Hematopoietic multipotent progenitor cell treated with erythropoietin and hydrocortisone succinate and interleukin-3 and kit ligand, for 6 days (in vitro differentiated cells): Measurements from ENCODE around the gene SMIM10L2A.
"Not testable (repeated sequence)": the region's sequence is repeated elsewhere in the genome, so short reads cannot be mapped to it uniquely, and the experiment has no call there.

Experiments
- DNase-seq: peaks from one replicate; pipeline ENCODE4 v3.0.0-alpha.2; 2015

SMIM10L2A gene

DNA sequence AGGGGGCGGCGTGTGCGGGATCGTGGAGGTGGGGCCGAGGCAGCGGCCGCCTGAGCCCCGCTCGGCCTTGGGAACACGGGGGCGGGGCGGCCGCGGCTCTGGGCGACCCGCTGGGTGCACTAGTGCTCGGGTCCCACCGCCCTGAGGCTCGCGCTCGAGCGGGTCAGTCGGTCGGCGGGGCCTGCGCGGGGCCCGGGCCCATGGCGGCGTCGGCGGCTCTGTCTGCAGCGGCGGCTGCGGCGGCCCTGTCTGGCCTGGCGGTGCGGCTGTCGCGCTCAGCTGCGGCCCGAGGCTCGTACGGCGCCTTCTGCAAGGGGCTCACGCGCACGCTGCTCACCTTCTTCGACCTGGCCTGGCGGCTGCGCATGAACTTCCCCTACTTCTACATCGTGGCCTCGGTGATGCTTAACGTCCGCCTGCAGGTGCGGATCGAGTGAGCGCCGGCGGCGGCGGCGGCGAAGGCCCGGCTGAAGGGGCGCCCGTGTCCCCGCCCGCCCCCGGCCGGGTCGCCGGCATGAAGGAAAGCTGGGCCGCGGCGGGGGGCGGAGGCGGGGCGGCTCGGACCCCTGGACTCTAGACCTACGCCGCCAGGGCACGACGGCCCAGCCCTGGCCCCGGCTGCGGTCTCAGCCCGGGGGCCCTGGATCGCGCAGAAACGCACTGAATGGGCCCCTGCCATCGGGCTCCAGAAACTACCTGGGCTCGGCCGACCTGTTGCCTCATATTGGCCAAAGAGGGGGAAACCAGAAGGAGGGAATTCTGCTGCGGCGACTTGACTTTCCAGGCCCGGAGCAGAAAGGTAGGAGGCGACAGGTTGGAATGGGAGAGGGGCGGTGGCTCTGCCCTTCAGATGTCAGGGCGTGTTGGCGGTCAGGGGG, at the start of gene SMIM10L2A:
Gene SMIM10L2A, plus strand, starts transcription at position 13 of the 878 bp plus-strand sequence. Its CDS starts 188 bp downstream, at position 201.
- DNase-seq: no peak

DNA sequence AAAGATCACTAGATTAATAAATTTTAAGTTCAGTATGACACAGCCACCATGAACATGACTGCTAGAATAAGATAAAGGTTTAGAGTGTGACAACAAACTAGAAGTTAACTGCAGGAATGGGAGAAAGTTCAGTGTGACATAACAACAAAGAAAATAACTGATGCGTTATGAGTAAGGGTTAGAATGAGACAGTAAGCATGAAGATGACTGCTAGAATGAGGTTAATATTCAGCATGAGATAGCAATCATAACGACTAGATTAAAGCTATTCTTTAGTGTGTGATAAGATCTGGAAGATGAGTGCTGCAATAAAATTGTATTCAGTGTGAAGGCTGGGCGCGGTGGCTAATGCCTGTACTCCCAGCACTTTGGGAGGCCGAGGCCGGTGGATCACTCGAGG, 48.4 kb upstream of the SMIM10L2A start:
- peak; percentile 4 for DNase-seq

DNA sequence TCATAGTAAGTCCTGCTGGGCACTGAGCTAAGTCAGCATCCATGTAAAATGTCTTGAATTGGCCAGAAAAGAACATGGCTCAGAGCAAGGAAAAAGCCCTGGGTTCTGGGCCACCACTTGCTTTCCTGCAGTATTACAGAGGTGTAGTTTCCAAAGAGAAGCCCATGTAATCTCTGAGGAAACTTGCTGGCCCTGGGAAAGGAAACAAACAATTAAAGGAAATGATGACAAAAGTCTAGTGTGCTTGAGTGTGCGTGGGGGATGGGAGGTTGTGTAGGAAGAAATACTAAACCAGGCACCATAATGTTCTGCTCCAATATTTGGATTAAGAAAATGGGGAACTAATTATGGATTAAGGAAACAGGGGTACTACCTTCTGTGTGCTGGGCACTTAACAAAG, 39.5 kb upstream of the SMIM10L2A start:
- DNase-seq: no peak

DNA sequence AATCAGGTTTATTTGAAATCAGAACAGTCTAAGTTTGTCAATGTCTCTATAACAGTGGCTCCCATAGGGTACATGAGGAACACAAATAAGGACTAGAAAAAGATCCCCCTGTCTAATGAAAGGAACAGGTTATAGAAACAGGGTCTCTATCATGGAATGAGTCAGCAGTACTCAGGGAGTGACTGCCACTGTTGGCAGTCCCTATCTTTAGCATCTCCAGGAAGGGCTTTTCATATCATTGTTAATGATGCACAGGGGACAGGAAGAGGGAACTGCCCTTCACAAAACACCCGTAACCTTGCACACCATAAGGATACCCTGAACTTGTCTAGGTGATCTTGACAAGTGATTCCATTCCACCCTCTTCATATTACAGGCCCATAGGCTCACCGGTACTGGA, 38.5 kb upstream of the SMIM10L2A start:
- peak; percentile 3 for DNase-seq

DNA sequence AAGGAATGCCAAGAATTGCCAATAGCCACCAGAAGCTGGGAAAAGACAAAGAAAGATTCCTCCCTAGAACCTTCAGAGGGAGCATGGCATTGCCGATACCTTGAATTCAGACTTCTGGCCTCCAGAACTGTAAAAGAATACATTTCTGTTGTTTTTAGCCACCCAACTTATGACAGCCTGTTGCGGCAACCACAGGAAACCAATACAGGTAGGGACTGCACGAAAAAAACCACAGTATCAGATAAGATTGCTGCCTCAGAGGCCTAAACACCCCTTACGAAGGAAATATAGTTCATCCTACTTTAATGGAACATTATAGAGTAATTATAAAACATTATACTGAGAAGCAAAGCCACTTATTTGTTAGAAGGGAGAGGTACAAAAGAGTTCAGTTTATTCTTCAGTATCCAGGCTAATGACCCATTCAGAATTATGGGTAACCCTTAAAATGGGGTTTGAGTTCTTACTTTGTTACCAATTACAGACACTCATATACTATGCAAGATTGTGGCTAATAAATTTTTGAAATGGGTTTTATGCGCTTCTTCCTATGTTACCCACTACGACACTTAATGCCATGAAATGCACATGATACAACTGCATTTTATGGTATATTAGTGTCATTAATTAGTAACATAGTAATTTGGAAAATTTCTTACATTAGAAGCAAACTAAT, 37.4 kb upstream of the SMIM10L2A start:
- peak; percentile 9 for DNase-seq

DNA sequence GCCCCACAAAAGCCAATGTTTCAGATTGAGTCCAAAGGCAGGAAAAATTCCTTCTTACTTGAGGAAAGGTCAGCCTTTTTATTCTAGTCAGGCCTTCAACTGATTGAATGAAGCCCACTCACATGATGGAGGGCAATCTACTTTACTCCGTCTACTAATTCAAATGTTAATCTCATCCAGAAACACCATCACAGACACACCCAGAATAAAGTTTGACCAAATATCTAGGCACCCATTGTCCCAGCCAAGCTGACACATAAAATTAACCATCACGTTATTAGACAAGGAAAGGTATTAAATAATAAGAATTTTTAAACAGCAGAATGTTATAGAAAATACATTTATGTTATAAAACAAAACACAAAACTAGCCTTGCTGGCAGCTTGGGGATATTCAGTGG, 32.9 kb upstream of the SMIM10L2A start:
- no peak for DNase-seq

DNA sequence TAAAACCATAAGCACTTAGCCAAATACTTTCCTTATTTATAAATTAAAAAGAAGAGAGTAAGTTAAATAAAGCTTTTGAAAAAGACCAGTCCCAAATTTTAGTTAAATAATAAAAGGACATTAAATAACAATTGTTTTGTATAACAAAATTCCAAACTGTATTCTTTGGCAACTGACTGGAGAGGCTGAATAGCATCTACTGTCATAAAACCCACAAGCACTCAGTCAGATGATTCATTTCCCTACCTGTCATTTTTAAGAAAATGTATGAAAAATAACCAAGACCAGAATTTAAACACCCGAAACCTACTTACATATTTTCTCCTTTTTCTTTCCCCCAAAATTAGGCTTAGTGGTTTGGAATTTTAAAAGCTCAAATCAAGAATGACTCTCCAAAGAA, 32.5 kb upstream of the SMIM10L2A start:
- no peak for DNase-seq

DNA sequence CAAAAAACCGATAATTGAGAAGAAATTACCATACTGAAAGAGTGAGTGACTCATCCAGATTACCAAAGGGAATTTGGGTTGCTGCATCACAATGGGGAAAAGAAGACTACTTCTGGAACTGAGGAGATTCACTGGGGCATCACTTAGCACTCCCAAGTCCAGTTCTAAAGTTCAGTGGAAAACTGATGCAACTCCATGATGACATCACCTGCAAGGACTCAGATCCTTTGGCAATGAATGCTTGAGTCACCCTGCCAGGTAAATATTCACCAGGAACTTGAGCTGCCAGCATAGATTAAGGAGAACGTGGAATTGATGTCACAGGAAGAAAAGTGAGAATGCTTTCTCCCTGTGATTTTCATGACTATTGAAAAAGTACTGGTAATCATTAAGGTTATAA, 32.0 kb upstream of the SMIM10L2A start:
- no peak for DNase-seq

DNA sequence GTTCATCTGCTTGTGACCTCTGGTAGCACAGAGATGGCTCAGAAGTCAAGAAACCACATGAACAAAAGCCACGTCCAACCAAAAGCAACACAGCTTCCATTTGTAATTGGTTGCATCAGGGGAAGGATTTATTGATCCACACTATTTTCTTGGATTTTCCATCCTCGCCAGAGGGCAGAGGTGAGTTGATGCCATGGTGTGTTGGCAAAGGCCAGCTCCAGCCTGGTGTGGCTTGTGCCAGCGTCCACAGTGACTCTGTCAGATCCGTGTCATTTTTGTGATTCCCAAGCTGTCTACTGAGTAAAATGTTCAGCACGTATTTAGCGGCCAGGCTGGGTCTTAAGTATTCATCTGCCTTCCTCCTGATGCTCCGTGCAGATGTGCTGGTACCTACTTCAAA, 30.0 kb upstream of the SMIM10L2A start:
- DNase-seq: no peak

DNA sequence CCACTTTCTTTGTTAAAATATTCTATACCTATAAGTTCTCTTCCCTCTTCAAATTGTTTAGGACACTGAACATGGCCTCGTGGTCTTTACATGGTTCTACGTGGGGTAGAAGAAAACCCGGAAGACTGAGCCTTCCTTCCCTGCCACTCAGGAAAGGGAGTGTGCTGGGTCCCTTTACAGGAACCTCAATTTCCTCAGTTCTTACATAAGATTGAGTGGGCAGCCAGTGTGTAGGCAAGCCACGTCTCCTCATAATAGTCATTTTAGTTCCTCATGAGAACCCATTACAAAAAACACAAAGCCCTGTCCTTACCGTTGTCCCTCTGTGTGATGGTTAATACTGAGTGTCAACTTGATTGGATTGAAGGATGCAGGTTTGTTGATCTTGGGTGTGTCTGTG, 28.7 kb upstream of the SMIM10L2A start:
- no peak for DNase-seq

DNA sequence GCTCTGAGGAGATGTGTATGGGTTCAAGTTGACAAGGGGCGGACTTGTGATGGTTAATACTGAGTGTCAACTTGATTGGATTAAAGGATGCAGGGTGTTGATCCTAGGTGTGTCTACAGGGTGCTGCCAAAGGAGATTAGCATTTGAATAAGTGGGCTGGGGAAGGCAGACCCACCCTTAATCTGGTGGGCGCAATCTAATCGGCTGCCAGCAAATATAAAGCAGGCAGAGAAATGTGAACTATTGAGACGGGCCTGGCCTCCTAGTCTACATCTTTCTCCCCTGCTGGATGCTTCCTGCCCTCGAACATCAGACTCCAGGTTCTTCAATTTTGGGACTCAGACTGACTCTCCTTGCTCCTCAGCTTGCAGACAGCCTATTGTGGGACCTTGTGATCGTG, 26.7 kb upstream of the SMIM10L2A start:
- DNase-seq: no peak

DNA sequence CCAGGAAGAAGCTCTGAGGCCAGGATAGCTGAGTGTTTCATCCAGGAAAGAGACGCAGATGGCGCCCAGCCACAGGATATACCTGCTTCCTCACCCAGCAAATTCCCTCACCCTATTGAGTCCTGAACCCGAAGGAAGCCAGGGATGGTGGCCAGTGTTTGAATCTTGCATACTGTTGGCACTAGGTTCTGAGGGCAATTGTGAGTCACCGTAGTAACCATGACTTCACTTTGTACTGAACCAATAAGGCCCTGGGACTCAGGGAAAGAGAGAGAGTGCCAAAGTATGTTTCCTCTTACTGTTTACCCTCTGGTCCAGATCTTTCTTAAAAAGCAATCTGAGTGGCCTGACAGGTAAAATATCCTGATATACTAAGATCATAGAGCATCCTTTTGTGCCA, 25.6 kb upstream of the SMIM10L2A start:
- DNase-seq: no peak

DNA sequence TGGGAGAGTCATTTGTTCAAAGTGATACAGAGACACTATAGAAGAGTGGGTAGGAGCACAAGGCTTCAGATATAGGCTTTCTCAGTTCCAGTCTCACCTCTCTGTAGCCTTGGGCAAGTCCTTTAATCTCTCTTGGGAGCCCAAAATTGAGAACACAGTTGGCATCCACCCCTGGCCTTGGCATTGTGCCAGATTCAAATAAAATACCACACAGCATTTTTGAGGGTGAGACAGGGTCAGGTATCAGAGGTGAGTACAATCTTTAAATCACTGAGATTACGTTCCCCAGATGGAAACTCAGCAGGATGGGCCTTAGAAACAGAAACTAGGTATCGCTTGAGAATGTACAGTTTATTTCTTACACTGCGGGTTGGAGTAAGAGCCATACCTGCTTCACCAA, 25.2 kb upstream of the SMIM10L2A start:
- no peak for DNase-seq

DNA sequence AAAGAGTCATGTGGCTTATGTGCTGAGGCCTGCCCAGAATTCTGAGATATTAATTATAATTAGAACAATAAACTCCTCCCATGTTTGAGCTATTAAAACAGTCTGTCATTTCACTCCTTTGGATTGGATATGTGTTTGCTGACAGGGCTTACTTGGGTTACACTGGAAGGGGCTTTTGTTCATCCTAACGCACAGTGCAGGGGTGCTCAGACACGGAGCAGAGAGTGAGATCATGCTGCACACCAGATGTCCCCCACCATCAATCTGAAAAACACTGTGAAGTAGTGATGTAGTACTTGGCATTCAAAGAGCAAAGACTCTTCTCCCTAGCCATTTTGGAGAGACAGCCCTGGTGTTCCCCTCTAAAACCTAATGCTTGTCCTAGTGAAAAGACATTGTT, 24.1 kb upstream of the SMIM10L2A start:
- no peak for DNase-seq

DNA sequence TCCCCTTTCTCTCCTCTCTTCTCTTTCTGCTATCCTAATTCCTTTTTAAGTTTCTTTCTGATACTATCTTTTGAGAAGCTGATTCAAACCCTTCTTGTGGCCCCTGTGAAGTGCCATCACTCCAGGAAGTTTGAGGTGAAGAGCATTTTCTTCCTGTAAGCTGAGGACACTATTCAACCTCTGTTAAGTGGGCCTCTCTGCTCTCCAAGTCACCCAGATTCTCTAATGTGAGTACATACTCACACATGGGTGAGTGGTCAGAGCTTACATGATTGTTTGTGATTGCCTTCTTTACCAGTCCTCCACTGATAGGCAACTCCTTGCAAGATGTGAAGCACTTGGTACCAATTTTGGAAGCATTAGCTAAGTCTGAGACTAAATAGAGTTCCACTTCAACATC, 18.4 kb upstream of the SMIM10L2A start:
- DNase-seq: no peak

DNA sequence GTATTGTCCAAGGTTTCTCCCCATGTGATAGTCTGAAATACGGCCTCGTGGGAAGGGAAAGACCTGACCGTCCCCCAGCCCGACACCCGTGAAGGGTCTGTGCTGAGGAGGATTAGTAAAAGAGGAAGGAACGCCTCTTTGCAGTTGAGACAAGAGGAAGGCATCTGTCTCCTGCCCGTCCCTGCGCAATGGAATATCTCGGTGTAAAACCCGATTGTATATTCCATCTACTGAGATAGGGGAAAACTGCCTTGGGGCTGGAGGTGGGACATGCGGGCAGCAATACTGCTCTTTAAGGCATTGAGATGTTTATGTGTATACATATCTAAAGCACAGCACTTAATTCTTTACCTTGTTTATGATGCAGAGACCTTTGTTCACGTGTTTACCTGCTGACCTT, 15.3 kb upstream of the SMIM10L2A start:
- not testable (repeated sequence) for DNase-seq

DNA sequence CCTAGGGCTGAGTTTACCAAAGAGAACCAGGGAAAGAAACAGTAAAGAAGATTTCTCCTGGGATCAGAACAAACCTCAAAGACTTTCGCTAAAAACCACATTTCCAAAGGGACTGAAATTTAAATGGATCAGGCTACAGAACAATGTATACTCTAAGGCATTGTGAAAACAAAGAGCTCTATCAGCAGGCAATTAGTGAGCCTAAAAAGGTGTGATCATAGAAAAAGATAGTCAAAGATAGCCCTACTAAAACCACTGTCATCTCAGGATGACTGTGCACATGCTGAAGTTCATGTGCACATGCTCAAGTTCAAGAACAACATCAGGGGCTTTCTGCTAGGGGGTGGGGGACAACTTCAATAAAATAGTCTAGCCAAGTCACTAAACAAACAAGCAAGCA, 12.9 kb upstream of the SMIM10L2A start:
- no peak for DNase-seq

DNA sequence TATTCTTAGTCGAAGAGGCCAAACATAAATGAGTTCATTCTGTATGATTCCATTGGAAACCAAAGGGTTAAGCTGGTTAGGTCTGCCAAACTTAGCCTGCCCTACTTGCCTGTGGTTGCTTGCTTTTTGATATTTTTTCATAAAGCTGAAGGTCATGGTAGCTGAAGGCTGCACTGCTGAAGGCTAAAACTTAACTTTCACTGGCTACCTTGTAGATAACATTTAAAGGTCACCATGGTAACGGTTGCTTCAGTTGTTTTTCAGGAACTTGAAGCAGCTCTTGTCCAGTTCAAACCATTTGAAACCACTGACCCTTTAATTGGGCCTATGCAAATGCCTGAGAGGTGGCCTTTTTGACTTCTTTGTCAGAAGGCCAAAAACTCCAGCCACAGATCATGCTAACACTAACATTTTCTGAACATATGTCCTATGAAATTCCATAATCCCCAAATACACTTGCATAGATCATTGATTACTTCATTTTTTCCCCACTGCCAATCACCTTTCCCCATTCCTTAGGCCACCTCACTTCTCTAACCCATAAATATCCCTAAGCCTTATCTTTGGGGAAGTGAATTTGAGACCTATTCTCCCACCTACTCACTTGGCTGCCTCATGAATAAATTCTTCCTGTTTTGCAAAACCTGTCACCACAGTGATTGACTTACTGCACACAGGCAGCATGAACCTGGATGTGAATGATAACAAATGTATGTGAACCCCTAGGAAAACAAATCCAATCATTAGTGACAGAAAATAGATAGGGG, 10.7 kb upstream of the SMIM10L2A start:
- DNase-seq: peak; percentile 9

DNA sequence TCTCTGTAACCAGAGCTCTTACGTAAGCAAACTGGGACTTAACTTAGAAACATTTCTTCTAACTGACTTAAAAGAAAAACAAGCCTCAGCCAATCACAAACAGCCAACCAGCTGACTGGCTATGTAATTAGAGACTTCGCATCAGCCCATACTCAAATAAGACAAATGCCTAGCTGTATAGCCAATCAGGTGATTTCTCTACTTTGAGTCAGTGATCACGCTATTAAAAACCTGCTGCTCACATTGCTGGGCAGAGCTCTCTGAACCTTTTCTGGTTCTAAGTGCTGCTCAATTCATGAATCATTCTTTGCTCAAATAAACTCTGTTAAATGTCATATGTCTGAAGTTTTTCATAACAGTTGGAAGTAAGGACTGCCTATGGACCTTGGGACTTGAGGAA, 9.9 kb upstream of the SMIM10L2A start:
- DNase-seq: no peak

DNA sequence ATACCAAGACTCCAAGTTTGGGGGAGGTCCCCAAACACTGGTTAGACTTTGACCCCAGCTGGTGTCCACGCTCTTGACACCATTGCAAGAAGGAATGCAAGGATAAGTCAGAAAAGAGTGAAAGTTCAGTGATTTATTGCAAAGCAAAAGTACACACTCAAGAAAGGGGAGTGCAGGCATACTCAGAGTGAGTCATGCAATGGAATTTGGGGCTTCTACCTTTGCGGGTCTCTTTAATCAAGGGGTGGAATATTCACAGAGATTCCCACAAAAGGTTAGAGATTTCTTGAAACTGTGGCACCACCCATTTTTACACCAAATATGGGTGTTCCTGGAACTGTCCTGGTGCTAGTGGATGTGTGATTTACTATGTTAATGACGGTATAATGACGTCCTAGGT, 5.2 kb upstream of the SMIM10L2A start:
- no peak for DNase-seq

DNA sequence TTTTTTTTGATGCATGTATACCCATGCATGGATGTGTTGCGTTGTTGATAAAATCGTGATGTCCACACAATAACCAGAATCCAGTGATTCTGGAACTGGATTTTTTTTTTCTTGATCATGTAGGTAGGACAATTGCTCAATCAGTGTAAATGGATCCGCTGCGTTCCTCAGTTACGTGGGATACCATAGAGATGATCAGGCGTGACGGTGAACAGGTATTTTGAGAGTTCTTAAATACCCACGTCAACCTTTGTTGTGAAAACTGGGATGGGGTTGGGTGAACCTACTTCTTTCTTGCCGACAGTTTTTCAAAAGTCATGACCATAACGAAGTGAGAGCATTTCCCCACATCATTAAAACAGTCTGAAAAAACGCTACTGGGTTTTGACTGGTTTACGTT, 913 bp upstream of the SMIM10L2A start:
- no peak for DNase-seq

DNA sequence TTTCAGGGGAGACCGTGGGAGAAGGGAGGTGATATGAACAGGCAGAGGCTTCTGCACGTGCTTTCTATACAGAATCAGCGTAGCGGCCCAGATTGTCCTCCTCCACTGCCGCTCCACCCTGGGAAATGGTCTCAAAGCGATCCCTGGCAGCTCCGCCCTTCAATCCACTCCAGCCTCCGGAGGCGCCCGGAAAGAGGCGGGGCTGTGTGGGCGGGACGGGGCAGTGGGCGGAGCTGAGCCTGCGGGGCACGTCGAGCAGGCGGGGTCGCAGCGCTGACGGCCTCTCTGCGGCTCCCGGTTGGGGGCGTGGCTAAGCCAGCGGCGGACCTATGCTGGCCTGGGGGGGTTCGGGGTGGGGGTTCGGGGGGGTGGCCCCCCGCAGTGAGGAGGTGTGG, 210 bp upstream of the SMIM10L2A start:
- peak; percentile 71 for DNase-seq

DNA sequence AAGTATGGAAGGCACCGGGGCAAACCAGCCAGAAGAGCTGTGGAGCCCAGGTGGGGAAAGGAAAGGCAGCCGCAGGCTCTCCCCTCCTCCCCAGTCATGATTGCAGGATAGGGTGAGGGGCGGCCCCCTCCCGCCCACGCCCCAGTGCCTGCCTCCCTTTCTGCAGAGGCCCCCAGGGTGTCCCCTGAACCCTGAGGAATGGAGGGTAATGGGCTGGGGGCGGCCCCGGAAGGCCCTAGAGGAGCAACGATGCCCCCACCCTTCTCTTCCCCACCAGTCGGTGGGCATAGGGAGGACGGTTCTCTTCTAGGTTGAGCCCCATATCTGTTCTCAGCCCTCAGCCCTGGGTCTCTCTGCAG, 1.0 kb downstream of the SMIM10L2A start:
- not testable (repeated sequence) for DNase-seq
